C4-2B (cell line): ENCODE measurements around the gene TNFRSF21.
"Not testable (repeated sequence)": the region's sequence is repeated elsewhere in the genome, so short reads cannot be mapped to it uniquely, and the experiment has no call there.

Experiments
- H3K27ac ChIP-seq: fragments of 450-650 bp; 2 replicates; pipeline ENCODE4 v1.5.1; 2017
- CTCF ChIP-seq: fragments of 450-650 bp; conservative IDR thresholded peaks from 2 replicates; pipeline ENCODE4 v1.5.1; 2017; ENCODE audit warnings: mild to moderate bottlenecking
- ZFX ChIP-seq: fragments of 450-650 bp; IDR thresholded peaks from 2 replicates; pipeline ENCODE4 v1.6.1; 2017

The TNFRSF21 gene

GRCh38 chr6:47319867-47320266 is 10.2 kb upstream of the TNFRSF21 start:
- TF ChIP-seq CTCF (no peak), ZFX (no peak)

GRCh38 chr6:47319382-47319781 is 9.7 kb upstream of the TNFRSF21 start:
- TF ChIP-seq ZFX (no peak), CTCF (no peak)
- no peak overlapping the region for H3K27ac ChIP-seq

More at GRCh38 chr6:47319867-47320266, 10.2 kb upstream of the TNFRSF21 start:
- no peak overlapping the region for H3K27ac ChIP-seq

GRCh38 chr6:47318236-47318989 is 8.7 kb upstream of the TNFRSF21 start:
- no peak overlapping the region for H3K27ac ChIP-seq
- TF ChIP-seq ZFX (no peak), CTCF (no peak)

- not testable (repeated sequence) for H3K27ac ChIP-seq
These were observed 5.5 kb upstream of the TNFRSF21 start for GRCh38 chr6:47315181-47315580.

GRCh38 chr6:47310131-47310480 is 401 bp upstream of the TNFRSF21 start:
- TF ChIP-seq CTCF, result peak; percentile 76
- no peak for TF ChIP-seq ZFX
- H3K27ac ChIP-seq, result no peak overlapping the region

GRCh38 chr6:47308552-47309290 is 984 bp downstream of the TNFRSF21 start:
- peak overlapping the region; percentile 74 for H3K27ac ChIP-seq
- TF ChIP-seq CTCF (no peak), ZFX (no peak)

GRCh38 chr6:47308198-47308517 is 1.5 kb downstream of the TNFRSF21 start:
- no peak for TF ChIP-seq ZFX
- no peak for TF ChIP-seq CTCF
- no peak overlapping the region for H3K27ac ChIP-seq
